Lower leg skin (tissue), 3 donors: Measurements from ENCODE around the gene ADAM30.

Experiments
- POLR2A ChIP-seq, 2 donors: fragments of 450-650 bp; IDR thresholded peaks; one replicate each; pipeline ENCODE4 v1.6.1; 2016 to 2017; ENCODE audit warnings: antibody characterized with exemption in 2 of 2, mild to moderate bottlenecking in 1 of 2, moderate library complexity in 1 of 2
- TF ChIP-seq, protein P1 (sequence below), 3 donors: fragments of 450-650 bp; IDR thresholded peaks; one replicate each; pipeline ENCODE4 v1.5.1; 2016; ENCODE audit warnings: antibody characterized with exemption in 3 of 3, mild to moderate bottlenecking in 3 of 3, moderate library complexity in 2 of 3

- TF ChIP-seq, protein P1, sequence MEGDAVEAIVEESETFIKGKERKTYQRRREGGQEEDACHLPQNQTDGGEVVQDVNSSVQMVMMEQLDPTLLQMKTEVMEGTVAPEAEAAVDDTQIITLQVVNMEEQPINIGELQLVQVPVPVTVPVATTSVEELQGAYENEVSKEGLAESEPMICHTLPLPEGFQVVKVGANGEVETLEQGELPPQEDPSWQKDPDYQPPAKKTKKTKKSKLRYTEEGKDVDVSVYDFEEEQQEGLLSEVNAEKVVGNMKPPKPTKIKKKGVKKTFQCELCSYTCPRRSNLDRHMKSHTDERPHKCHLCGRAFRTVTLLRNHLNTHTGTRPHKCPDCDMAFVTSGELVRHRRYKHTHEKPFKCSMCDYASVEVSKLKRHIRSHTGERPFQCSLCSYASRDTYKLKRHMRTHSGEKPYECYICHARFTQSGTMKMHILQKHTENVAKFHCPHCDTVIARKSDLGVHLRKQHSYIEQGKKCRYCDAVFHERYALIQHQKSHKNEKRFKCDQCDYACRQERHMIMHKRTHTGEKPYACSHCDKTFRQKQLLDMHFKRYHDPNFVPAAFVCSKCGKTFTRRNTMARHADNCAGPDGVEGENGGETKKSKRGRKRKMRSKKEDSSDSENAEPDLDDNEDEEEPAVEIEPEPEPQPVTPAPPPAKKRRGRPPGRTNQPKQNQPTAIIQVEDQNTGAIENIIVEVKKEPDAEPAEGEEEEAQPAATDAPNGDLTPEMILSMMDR (IDR thresholded peaks at IDR 0.05), result no peak
- TF ChIP-seq POLR2A (IDR thresholded peaks at IDR 0.05), result no peak
These were observed 37.1 kb upstream of the ADAM30 start for GRCh38 chr1:119933397-119933796.
